ENCODE results near the gene TMEM97.
A peak's percentile ranks its signal among the peaks of the same experiment; 100 is the strongest.

Gene TMEM97

DNA sequence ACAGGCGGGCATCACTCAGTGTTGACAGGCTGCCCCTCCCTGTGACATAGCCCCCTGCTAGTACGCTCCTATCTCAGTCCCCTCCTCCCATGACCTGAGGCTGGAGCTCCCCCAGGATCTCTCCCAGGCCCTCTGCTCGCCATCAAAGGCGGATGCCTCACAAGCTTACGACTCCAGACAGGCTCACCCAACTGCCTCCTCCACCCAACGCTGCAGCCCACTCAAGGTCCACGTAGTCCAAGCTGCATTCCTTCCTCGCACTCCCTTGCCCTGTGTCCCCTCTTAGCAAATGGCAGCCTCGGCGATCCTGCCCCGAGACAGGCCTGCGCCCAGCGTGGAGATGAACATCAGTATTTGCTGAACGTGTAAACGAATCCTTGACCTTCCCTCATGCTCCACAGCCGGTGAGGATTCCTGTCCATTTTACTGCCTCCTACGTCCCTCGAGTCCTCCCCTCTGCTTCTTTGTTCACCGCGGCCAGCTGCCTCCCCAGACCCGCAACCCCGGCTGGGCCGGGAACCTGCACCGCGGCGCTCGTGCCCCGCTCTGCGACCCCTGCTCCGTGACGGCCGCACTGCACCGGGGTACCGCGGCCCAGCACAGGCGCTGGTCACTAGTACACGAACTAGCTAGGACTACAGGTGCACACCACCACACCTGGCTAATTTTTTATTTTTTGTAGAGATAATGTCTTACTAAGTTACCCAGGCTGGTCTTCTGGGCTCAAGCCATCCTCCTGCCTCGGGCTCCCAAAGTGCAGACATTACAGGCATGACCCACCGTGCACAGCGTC, 838 bp upstream of the TMEM97 start:
- H3K4me3 ChIP-seq (ENCODE audit: low read length), result peak overlapping the region; percentile 84
- no peaks in the 10 kb centered on the region for H3K27me3 ChIP-seq (ENCODE audit: control insufficient read depth, insufficient read depth, low read length)
- no peak overlapping the region for H3K27ac ChIP-seq (ENCODE audit: low read length)
- H3K36me3 ChIP-seq (ENCODE audit: control insufficient read depth, low read depth, low read length), result peaks cover 6% of the 10 kb centered on the region
- peaks cover 14% of the 10 kb centered on the region for H3K4me1 ChIP-seq (ENCODE audit: control insufficient read depth, low read depth, low read length)
- H3K9ac ChIP-seq (ENCODE audit: low read length), result peak overlapping the region; percentile 94
- no peaks in the 10 kb centered on the region for H3K9me3 ChIP-seq (ENCODE audit: control insufficient read depth, low read depth, low read length)

DNA sequence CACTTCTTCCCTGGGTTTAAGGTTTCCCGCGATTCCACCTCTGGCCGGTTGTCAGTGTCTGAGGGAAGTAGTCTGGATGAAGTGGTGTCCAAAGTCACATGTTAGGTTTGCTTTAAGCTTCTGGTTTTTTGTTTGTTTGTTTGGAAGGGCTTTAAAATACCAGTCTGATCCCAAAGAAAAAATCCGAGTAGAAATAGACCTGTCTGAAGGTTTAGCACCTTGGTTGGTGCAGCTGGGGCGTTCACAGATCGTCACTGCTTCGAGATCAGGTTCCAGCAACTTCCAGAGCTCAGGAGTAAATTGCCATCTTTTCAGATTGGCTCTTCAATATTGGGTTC, 567 bp downstream of the TMEM97 start:
- H3K9me3 ChIP-seq (ENCODE audit: control insufficient read depth, low read depth, low read length), result no peaks in the 10 kb centered on the region
- H3K4me3 ChIP-seq (ENCODE audit: low read length), result peak overlapping the region; percentile 84
- no peaks in the 10 kb centered on the region for H3K27me3 ChIP-seq (ENCODE audit: control insufficient read depth, insufficient read depth, low read length)
- H3K36me3 ChIP-seq (ENCODE audit: control insufficient read depth, low read depth, low read length), result peaks cover 6% of the 10 kb centered on the region
- H3K9ac ChIP-seq (ENCODE audit: low read length), result peak overlapping the region; percentile 94
- peaks cover 14% of the 10 kb centered on the region for H3K4me1 ChIP-seq (ENCODE audit: control insufficient read depth, low read depth, low read length)
- H3K27ac ChIP-seq (ENCODE audit: low read length), result peak overlapping the region; percentile 70

DNA sequence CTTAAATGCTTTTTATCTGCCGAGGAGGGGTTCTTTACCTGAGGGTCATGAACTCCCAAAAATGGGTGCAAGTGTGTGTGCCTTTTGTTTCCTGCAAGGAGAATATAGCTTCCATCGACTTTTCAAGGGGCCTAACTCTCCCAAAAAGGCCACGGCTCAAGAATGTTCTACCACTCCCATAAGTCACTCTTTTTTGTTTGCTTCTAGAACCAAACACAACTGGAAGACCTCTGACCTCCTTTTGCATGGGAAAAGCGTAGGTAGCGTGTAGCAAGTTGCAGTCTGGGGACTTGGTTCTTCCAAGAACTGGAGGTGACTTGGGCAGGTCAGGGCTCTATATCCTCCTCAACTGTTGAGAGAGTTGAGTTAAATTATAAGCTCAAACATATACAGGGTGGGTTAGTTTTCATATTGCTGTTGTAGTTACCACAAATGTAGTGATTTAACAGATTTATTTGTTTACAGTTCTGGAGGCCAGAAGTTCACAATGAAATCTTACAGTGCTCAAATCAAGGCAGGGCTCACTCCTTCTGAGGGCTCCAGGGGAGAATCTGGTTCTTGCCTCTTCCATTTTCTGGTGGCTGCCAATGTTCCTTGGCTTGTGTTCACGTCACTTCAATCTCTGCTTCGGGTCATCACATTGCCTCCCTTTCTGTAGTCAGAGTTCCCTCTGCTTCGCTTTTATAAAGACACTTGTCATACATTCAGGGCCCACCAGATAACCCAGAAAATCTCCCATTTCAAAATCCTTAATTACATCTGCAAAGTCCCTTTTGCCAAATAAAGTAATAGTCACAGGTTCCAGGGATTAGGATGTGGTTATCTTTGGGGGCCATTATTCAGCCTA, 1.4 kb downstream of the TMEM97 start:
- Histone ChIP-seq H3K9me3 (ENCODE audit: control insufficient read depth, low read depth, low read length) (no peaks in the 10 kb centered on the region), H3K27me3 (ENCODE audit: control insufficient read depth, insufficient read depth, low read length) (no peaks in the 10 kb centered on the region), H3K27ac (ENCODE audit: low read length) (no peak overlapping the region), H3K4me3 (ENCODE audit: low read length) (peak overlapping the region; percentile 84), H3K4me1 (ENCODE audit: control insufficient read depth, low read depth, low read length) (peaks cover 14% of the 10 kb centered on the region), H3K36me3 (ENCODE audit: control insufficient read depth, low read depth, low read length) (peaks cover 7% of the 10 kb centered on the region), H3K9ac (ENCODE audit: low read length) (peak overlapping the region; percentile 94)

DNA sequence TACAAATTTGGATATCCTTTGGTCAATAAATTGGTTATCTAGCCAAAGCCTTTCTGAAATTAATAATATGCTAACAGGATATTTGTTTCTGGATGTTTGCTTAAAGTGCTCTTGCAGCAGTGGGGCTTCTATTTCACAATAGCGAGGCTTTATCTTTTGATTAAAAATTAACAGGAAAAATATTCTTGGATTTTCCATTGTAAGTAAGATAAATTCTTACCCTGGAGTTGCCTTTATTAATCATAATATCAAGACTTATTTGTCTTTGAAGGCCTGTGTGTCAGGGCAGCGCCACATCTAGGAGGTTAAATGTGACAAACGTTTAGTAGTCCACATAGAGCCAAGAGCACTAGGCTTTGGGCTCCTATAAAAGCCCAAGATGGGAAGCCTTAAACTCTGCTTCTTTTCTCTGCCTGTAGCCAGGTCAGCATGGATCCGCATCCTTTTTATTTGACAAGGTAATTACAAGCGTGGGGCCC, 5.3 kb downstream of the TMEM97 start:
- H3K4me1 ChIP-seq (ENCODE audit: control insufficient read depth, low read depth, low read length), result peaks cover 8% of the 10 kb centered on the region
- H3K36me3 ChIP-seq (ENCODE audit: control insufficient read depth, low read depth, low read length), result peaks cover 46% of the 10 kb centered on the region
- H3K27me3 ChIP-seq (ENCODE audit: control insufficient read depth, insufficient read depth, low read length), result no peaks in the 10 kb centered on the region
- no peaks in the 10 kb centered on the region for H3K9me3 ChIP-seq (ENCODE audit: control insufficient read depth, low read depth, low read length)
- H3K4me3 ChIP-seq (ENCODE audit: low read length), result no peak overlapping the region
- no peak overlapping the region for H3K9ac ChIP-seq (ENCODE audit: low read length)
- H3K27ac ChIP-seq (ENCODE audit: low read length), result no peak overlapping the region

DNA sequence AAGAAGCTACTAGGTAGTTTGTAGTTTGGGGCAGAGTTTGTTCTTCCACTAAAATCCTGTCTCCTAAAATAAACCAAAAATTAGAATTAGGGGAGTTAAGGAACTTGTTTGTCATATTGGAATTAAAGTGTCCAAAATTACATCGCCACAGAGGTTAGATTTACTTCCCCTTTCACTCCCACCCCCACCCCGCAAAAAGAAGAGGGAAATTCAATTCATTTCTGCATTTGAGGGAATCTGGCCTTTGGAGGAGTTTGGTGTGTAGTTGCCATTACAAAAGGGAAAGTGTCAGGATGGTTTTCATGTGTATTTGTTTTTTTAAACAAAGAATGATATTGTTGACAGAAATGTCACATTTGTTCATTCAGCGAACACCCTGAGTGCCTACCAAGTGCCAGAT, 5.8 kb downstream of the TMEM97 start:
- no peak overlapping the region for H3K27ac ChIP-seq (ENCODE audit: low read length)
- no peak overlapping the region for H3K9ac ChIP-seq (ENCODE audit: low read length)
- H3K27me3 ChIP-seq (ENCODE audit: control insufficient read depth, insufficient read depth, low read length), result no peaks in the 10 kb centered on the region
- peaks cover 8% of the 10 kb centered on the region for H3K4me1 ChIP-seq (ENCODE audit: control insufficient read depth, low read depth, low read length)
- H3K36me3 ChIP-seq (ENCODE audit: control insufficient read depth, low read depth, low read length), result peaks cover 47% of the 10 kb centered on the region
- no peak overlapping the region for H3K4me3 ChIP-seq (ENCODE audit: low read length)
- H3K9me3 ChIP-seq (ENCODE audit: control insufficient read depth, low read depth, low read length), result no peaks in the 10 kb centered on the region

DNA sequence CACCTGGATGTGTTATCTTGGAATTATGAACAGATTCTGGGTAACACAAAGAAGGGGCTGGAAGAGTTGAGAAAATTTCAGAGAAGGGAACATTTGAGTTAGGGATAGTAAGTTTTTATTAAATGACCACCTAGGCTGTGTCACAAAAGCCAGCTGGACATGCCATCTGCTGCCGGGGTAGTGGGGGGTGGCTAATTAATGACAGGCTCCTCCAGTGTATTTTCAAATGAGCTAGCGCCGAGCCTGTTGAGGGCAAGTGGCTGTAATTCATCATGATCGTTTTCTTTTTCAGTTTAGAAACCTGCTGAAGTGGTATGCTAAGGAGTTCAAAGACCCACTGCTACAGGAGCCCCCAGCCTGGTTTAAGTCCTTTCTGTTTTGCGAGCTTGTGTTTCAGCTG, 6.2 kb downstream of the TMEM97 start:
- no peak overlapping the region for H3K27ac ChIP-seq (ENCODE audit: low read length)

DNA sequence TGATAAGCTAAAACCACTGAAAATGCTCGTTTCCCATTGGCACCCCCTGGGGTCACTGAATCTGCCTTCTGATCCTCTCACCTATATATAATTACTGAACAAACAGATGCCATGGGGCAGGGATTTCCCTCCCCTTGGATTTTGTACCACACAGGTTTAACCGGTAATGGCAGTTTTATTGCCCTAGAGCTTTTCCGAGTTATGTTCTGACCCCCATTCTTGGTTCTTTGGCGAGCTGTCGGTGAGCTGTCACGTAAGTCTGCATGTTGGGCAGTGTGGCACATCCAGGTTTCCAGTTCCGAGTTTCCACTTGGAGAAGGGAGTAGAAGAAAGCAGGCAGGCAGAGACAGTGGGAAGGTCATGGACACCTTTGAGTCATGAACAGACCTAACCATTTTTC, 7.1 kb downstream of the TMEM97 start:
- Histone ChIP-seq H3K36me3 (ENCODE audit: control insufficient read depth, low read depth, low read length) (peaks cover 47% of the 10 kb centered on the region), H3K27me3 (ENCODE audit: control insufficient read depth, insufficient read depth, low read length) (no peaks in the 10 kb centered on the region), H3K27ac (ENCODE audit: low read length) (no peak overlapping the region)

More for the DNA sequence above, 6.2 kb downstream of the TMEM97 start:
- no peak overlapping the region for H3K9ac ChIP-seq (ENCODE audit: low read length)
- no peak overlapping the region for H3K4me3 ChIP-seq (ENCODE audit: low read length)
- H3K9me3 ChIP-seq (ENCODE audit: control insufficient read depth, low read depth, low read length), result no peaks in the 10 kb centered on the region
- peaks cover 47% of the 10 kb centered on the region for H3K36me3 ChIP-seq (ENCODE audit: control insufficient read depth, low read depth, low read length)
- peaks cover 8% of the 10 kb centered on the region for H3K4me1 ChIP-seq (ENCODE audit: control insufficient read depth, low read depth, low read length)
- no peaks in the 10 kb centered on the region for H3K27me3 ChIP-seq (ENCODE audit: control insufficient read depth, insufficient read depth, low read length)

DNA sequence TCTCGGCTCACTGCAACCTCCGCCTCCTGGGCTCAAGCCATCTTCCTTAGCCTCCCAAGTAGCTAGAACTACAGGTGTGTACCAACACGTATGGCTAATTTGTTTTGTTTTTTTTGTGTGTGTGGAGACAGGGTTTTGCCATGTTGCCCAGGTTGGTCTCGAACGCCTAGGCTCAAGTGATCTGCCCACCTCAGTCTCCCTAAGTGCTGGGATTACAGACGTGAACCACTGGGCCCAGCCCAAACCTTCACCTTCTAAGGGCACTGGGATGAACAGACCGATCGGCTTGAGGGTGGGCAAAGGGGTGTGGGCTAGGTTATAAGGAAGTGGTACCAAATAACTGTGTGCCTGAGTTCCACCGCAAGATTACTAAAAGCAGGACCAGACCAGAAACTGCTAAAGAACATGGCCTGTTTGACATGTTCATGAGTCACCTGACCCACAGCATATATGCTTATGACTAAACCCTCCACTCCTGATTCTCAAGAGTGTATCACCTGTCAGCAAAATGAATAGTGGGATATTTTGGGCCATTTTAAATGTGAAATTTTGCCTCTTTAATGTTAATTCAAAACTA, 8.1 kb downstream of the TMEM97 start:
- Histone ChIP-seq H3K27ac (ENCODE audit: low read length) (no peak overlapping the region), H3K9ac (ENCODE audit: low read length) (no peak overlapping the region), H3K27me3 (ENCODE audit: control insufficient read depth, insufficient read depth, low read length) (no peaks in the 10 kb centered on the region), H3K4me1 (ENCODE audit: control insufficient read depth, low read depth, low read length) (peaks cover 3% of the 10 kb centered on the region), H3K9me3 (ENCODE audit: control insufficient read depth, low read depth, low read length) (no peaks in the 10 kb centered on the region), H3K4me3 (ENCODE audit: low read length) (no peak overlapping the region), H3K36me3 (ENCODE audit: control insufficient read depth, low read depth, low read length) (peaks cover 47% of the 10 kb centered on the region)

More for the DNA sequence above, 7.1 kb downstream of the TMEM97 start:
- Histone ChIP-seq H3K4me3 (ENCODE audit: low read length) (no peak overlapping the region), H3K9me3 (ENCODE audit: control insufficient read depth, low read depth, low read length) (no peaks in the 10 kb centered on the region), H3K9ac (ENCODE audit: low read length) (no peak overlapping the region), H3K4me1 (ENCODE audit: control insufficient read depth, low read depth, low read length) (peaks cover 3% of the 10 kb centered on the region)

DNA sequence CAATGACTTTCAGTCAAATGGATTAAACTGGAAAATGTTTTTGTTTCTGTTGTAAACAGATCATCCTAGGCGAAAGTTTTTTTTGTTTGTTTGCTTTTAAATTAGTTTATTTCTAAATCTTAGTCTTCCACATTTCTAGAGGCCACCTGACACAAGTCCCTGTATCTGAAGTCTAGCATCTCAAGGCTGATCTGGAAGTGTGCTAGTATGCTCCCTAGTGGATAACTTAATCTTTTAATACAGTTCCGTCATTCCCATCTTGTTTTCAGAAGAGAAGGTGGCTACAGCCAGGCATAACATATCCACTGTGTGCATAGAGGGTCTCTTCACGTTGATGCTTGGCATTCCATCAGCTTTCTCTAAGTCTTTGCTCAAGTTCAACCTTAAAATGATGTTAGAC, 8.7 kb downstream of the TMEM97 start:
- Histone ChIP-seq H3K4me3 (ENCODE audit: low read length) (no peak overlapping the region), H3K27ac (ENCODE audit: low read length) (no peak overlapping the region), H3K9ac (ENCODE audit: low read length) (no peak overlapping the region), H3K36me3 (ENCODE audit: control insufficient read depth, low read depth, low read length) (peaks cover 45% of the 10 kb centered on the region), H3K27me3 (ENCODE audit: control insufficient read depth, insufficient read depth, low read length) (no peaks in the 10 kb centered on the region), H3K4me1 (ENCODE audit: control insufficient read depth, low read depth, low read length) (peaks cover 3% of the 10 kb centered on the region), H3K9me3 (ENCODE audit: control insufficient read depth, low read depth, low read length) (no peaks in the 10 kb centered on the region)

DNA sequence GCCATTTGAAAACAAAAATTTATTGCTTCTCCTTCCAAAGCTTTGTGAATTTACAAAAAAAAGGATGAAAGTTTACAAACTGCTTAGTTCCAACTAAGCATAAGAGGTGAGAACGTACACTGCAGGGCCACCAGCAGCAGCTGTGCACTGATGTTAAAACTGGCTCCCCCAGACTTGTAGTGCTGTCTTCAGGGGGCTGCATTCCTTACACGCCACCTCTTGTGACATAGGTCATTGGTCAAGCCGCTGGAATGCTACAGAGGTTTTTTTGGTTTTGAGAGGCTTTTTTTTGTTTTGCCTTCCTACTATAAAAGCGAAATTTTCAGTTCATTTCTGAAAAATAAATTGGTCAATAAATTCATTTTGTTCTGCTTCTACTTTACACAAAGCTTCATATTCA, 9.3 kb downstream of the TMEM97 start:
- no peaks in the 10 kb centered on the region for H3K9me3 ChIP-seq (ENCODE audit: control insufficient read depth, low read depth, low read length)
- H3K9ac ChIP-seq (ENCODE audit: low read length), result no peak overlapping the region
- no peak overlapping the region for H3K27ac ChIP-seq (ENCODE audit: low read length)
- H3K27me3 ChIP-seq (ENCODE audit: control insufficient read depth, insufficient read depth, low read length), result no peaks in the 10 kb centered on the region
- H3K36me3 ChIP-seq (ENCODE audit: control insufficient read depth, low read depth, low read length), result peaks cover 41% of the 10 kb centered on the region
- H3K4me1 ChIP-seq (ENCODE audit: control insufficient read depth, low read depth, low read length), result no peaks in the 10 kb centered on the region
- no peak overlapping the region for H3K4me3 ChIP-seq (ENCODE audit: low read length)

DNA sequence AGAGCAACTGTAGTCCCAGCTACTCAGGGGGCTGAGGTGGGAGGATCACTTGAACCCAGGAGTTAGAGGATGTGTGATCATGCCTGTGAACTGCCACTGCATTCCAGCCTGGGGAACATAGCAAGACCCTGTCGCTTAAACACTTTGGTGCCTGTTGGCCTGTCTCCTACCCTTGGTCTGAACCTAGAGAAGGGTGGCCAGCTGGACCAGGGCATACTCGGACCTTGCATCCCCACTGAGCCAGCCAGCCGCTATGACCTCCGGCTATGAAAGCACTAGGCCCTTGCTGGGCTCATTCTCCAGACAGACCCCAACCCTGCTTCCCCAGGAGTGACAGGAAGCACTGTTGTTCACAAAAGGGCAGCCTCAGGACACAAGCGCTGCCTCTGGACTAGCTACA, 11.7 kb downstream of the TMEM97 start:
- H3K27me3 ChIP-seq (ENCODE audit: control insufficient read depth, insufficient read depth, low read length), result no peaks in the 10 kb centered on the region
- H3K27ac ChIP-seq (ENCODE audit: low read length), result no peak overlapping the region
- H3K36me3 ChIP-seq (ENCODE audit: control insufficient read depth, low read depth, low read length), result peaks cover 38% of the 10 kb centered on the region
- no peaks in the 10 kb centered on the region for H3K4me1 ChIP-seq (ENCODE audit: control insufficient read depth, low read depth, low read length)
- H3K9ac ChIP-seq (ENCODE audit: low read length), result no peak overlapping the region
- H3K4me3 ChIP-seq (ENCODE audit: low read length), result no peak overlapping the region
- H3K9me3 ChIP-seq (ENCODE audit: control insufficient read depth, low read depth, low read length), result no peaks in the 10 kb centered on the region

Data from iPS-18a (cell line).